AML-193 (cell line): ENCODE measurements around the gene WDR86.

Experiments
- DNase-seq, 2 experiments: peaks; one replicate each; lab custom pipeline; 2025; lab: John Stamatoyannopoulos, UW

The WDR86 gene

GRCh38 chr7:151379193-151379520, 30.7 kb downstream of the WDR86 start:
- DNase-seq, result no peak

- DNase-seq, result no peak
These were observed 31.2 kb downstream of the WDR86 start for GRCh38 chr7:151378496-151379192.

GRCh38 chr7:151378011-151378410, 31.8 kb downstream of the WDR86 start:
- no peak for DNase-seq

- DNase-seq, result no peak
These were observed 32.4 kb downstream of the WDR86 start for GRCh38 chr7:151377406-151377805.

- no peak for DNase-seq
These were observed 33.5 kb downstream of the WDR86 start for GRCh38 chr7:151376218-151376902.

- DNase-seq, result no peak
These were observed 34.2 kb downstream of the WDR86 start for GRCh38 chr7:151375530-151376217.

- no peak for DNase-seq
These were observed 35.1 kb downstream of the WDR86 start for GRCh38 chr7:151374726-151375125.

GRCh38 chr7:151374139-151374538, 35.7 kb downstream of the WDR86 start:
- no peak for DNase-seq

GRCh38 chr7:151373599-151373998, 36.2 kb downstream of the WDR86 start:
- DNase-seq, result no peak

- no peak for DNase-seq
These were observed 37.1 kb downstream of the WDR86 start for GRCh38 chr7:151372612-151373265.

- DNase-seq, result no peak
These were observed 38.6 kb downstream of the WDR86 start for GRCh38 chr7:151371266-151371665.

- DNase-seq, result peak; percentile 45 to 70
These were observed 41.7 kb downstream of the WDR86 start for GRCh38 chr7:151368136-151368571.

- no peak for DNase-seq
These were observed 42.6 kb downstream of the WDR86 start for GRCh38 chr7:151367284-151367683.

GRCh38 chr7:151366880-151367222, 43.0 kb downstream of the WDR86 start:
- DNase-seq, result no peak

GRCh38 chr7:151366166-151366879, 43.5 kb downstream of the WDR86 start:
- DNase-seq, result no peak

GRCh38 chr7:151363182-151363581, 46.7 kb downstream of the WDR86 start:
- DNase-seq, result no peak

GRCh38 chr7:151361193-151361959, 48.5 kb downstream of the WDR86 start:
- no peak for DNase-seq

GRCh38 chr7:151352512-151352911, 57.3 kb downstream of the WDR86 start:
- no peak for DNase-seq

- no peak for DNase-seq
These were observed 57.9 kb downstream of the WDR86 start for GRCh38 chr7:151351967-151352366.

- no peak for DNase-seq
These were observed 58.8 kb downstream of the WDR86 start for GRCh38 chr7:151351027-151351426.

- DNase-seq, result no peak
These were observed 60.4 kb downstream of the WDR86 start for GRCh38 chr7:151349507-151349853.
